Hematopoietic multipotent progenitor cell treated with erythropoietin and hydrocortisone succinate and interleukin-3 and kit ligand, for 6 days (in vitro differentiated cells): ENCODE results near the gene CCDC85B.
"Not testable (repeated sequence)": the region's sequence is repeated elsewhere in the genome, so short reads cannot be mapped to it uniquely, and the experiment has no call there.

Experiments used
- DNase-seq: peaks from one replicate; pipeline ENCODE4 v3.0.0-alpha.2; 2015

CCDC85B gene

DNA sequence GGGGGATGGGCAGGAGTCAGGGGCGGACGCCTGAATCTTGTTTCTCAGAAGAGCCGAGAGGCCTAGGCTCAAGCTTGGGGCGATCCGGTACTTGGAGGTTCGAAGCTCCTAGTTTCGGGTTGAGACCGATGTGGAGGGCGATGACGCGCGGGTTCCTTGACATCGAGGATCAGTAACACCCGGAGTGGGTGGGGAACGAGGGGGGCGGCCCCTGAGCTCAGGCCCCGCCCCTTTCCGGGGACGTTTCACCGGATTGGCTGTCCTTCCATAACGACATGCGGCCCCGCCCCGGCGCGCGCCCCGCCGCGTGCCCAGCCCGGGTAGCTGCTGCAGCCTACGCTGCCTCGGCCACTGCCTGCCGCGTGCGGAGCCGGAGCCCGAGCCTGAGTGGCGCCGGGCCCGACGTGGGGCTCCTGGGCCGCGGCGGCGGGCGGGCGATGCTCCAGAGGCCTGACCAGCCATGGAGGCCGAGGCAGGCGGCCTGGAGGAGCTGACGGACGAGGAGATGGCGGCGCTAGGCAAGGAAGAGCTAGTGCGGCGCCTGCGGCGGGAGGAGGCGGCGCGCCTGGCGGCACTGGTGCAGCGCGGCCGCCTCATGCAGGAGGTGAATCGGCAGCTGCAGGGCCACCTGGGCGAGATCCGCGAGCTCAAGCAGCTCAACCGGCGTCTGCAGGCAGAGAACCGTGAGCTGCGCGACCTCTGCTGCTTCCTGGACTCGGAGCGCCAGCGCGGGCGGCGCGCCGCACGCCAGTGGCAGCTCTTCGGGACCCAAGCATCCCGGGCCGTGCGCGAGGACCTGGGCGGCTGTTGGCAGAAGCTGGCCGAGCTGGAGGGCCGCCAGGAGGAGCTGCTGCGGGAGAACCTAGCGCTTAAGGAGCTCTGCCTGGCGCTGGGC, at the start of gene CCDC85B:
CCDC85B (plus strand) TSS at position 350 of the 895 bp plus-strand sequence; CDS start at position 461, 111 bp downstream.
- peak; percentile 97 for DNase-seq

- no peak for DNase-seq
Observed at GRCh38 chr11:65842144-65842543, 48.3 kb upstream of the CCDC85B start.

- DNase-seq = no peak
Observed at GRCh38 chr11:65843811-65844210, 46.7 kb upstream of the CCDC85B start.

GRCh38 chr11:65844231-65844872, 46.1 kb upstream of the CCDC85B start:
- DNase-seq = no peak

- DNase-seq = no peak
Observed at GRCh38 chr11:65847746-65848145, 42.7 kb upstream of the CCDC85B start.

- DNase-seq = not testable (repeated sequence)
Observed at GRCh38 chr11:65848693-65849092, 41.8 kb upstream of the CCDC85B start.

- DNase-seq = no peak
Observed at GRCh38 chr11:65849366-65849765, 41.1 kb upstream of the CCDC85B start.

DNA sequence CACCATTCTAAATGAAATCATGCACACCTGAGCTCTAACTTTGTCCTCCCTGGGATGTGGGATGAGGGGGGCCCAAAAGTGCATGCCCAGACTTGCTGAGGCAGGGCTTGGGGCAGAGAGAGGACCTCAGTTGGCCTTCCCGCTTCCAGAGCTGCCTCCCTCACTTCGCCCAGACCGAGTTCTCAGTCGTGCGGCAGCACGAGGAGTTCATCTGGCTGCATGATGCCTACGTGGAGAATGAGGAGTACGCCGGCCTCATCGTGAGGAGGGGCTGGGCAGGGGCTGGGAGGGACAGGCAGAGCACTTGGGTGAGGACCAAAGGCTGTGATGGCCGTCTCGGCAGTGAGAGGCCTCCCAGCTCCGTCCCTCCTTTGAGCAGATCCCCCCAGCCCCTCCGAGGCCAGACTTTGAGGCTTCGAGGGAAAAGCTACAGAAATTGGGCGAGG, 40.7 kb upstream of the CCDC85B start:
- DNase-seq = peak; percentile 0

DNA sequence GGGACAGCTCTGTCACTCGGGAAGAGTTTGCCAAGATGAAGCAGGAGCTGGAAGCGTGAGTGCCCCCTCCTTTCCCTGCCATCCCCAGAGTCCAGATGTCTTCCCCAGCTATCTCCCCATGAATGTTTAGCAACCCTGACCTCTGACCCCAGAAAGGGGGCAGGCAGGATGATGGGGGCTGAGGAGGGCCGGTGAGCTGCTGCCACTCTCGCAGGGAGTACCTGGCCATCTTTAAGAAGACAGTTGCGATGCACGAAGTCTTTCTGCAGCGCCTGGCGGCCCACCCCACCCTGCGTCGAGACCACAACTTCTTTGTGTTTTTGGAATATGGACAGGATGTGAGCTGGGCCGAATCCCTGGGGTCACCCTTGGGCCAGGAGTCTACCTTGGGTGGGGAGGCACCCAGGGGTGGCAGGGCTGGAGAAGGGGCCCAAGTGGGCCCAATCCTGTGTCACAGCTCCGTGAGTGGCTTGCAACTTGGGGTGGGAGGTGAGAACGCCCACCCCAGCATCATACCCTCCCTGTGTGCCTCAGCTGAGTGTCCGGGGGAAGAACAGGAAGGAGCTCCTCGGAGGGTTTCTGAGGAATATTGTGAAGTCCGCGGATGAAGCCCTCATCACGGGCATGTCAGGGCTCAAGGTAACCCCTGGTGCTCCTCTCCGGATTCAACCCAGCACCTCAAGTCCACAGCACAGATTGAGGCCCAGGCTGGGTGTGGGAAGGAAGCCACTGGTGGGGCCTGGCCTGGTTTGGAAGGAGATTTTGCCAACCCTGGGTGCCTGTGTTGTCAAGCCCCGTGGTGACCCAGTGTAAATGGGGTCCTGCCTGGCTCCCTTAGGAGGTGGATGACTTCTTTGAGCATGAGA, 40.0 kb upstream of the CCDC85B start:
- DNase-seq = peak; percentile 1

GRCh38 chr11:65851083-65851579, 39.3 kb upstream of the CCDC85B start:
- DNase-seq = peak; percentile 53

GRCh38 chr11:65851811-65852507, 38.5 kb upstream of the CCDC85B start:
- DNase-seq = no peak

DNA sequence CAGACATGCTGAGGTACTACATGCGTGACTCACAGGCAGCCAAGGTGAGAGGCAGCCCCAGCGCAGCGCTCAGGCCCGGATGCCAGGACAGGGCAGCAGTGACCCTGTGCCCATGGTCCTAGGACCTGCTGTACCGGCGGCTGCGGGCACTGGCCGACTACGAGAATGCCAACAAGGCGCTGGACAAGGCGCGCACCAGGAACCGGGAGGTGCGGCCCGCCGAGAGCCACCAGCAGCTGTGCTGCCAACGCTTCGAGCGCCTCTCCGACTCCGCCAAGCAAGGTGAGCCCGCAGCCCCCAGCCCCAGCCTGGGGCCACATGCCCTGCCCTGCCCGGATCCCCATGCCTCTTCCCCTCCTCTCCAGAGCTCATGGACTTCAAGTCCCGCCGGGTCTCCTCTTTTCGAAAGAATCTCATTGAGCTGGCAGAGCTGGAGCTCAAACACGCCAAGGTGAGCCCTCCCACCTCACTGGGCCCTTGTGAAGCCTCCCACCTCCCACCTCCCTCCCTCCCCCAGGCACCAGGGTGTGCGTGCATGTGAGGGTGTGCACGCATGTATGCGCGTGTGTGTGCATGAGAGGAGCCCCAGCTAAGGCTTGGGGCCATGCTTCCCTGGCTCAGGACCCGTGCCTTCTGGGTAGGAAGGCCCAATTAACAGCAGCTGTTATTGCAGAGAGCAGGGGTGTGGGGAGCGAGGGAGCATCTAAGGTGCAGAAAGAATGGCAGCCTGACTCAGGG, 37.8 kb upstream of the CCDC85B start:
- DNase-seq = peak; percentile 2

- DNase-seq = peak; percentile 43
Observed at GRCh38 chr11:65853246-65853979, 37.1 kb upstream of the CCDC85B start.

DNA sequence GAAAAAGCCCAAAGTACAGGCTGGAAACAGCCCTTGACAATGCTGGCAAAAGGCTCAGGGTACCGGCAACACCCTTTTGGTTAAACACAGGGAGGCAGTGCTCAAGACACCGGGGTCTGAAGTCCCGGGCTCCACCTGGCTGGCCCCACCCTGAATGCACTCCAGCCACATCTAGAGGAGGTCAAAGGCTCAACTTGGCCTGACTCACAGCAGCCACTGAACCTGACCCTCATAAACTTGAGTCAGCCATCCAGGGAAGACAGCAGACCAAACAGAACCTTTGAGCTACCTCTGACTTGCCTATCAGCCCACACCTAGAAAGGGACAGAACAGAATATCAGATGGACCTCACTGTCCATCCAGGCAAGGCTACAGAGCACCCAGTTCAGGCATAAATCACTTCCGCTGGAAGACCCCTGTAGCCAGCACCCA, 36.3 kb upstream of the CCDC85B start:
- no peak for DNase-seq

DNA sequence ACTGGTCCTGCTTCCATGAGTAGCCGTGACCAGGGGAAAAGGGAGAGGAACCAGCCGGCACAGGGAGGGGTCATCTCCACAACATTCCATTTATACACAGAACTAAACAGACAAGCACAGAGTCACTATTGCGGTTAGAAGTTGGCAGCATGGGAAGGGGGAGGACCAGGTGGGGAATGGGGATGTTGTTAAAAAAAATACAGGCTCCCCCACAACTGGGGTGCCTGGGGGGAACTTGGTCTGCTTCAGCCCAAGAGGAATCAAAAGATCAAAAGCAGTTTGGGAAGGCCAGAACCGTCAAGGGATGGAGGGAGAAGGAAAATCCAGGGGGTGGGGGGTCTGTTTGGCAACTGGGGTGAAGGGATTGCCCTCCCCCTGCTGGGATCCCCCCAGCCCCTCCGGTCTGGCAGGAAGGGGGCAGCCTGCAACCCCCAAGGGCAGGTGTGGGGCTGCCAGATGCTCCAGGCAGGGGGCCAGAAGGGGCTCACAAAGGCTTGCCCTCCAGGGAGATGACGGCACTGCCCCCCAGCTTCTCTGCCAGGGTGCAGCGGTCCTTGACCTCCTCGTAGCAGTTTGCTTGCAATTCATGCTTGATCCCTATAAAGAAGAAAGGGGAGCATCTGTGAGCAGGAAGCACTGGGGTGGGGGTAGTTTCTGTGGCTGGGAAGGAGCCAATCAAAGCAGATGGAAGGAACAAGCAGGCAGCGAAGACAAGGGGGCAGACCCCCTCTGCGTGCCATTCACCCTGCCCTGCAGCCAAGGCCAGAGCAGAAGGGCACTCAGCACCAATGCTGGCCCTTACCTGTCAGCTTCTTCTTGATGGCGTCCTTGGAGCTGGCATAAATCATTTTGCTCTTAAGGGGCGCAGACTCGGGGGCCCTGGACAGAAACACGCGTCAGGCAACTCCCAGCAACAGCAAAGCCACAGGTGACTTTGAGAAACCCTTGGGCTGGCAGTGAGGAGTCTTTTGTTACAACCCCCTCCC, 35.3 kb upstream of the CCDC85B start:
- DNase-seq = peak; percentile 0

DNA sequence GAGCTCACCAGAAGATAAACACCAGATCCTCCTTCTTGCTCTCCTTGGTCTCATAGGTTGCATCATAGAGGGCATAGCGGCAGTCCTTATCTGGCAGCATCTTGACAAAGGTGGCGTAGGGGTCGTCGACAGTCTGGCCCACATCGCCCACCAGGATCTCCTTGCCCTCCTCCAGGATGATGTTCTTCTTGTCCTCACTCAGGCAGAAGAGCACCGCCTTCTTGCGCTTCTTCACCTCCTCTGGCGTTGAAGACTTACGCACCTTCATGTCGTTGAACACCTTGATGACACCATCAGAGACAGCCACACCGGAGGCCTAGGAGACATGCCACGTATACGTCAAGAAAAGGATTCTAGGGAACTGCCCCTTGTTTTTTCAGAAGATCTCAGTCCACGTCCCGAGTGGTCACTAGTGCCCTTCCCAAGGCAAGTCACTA, 34.5 kb upstream of the CCDC85B start:
- DNase-seq = no peak

- DNase-seq = peak; percentile 87
Observed at GRCh38 chr11:65856689-65857499, 33.6 kb upstream of the CCDC85B start.

- DNase-seq = peak; percentile 59
Observed at GRCh38 chr11:65857500-65857852, 33.0 kb upstream of the CCDC85B start.
